SKM-1 treated with dmso at 0.1 percent for 144 hours (cell line): ENCODE measurements around the gene MAP4K1.

Source experiments
- DNase-seq: peaks from one replicate; lab custom pipeline; 2025; ENCODE audit not compliant: unreplicated experiment; lab: John Stamatoyannopoulos, UW

MAP4K1 gene

GRCh38 chr19:38617764-38618589 lies at the start of gene MAP4K1:
MAP4K1 (minus strand) TSS chr19:38617953; CDS start chr19:38617895, 58 bp downstream.
- peak; percentile 23 for DNase-seq

GRCh38 chr19:38666663-38667511 lies 49.1 kb upstream of the MAP4K1 start:
- DNase-seq, result no peak

- no peak for DNase-seq
These were observed 48.4 kb upstream of the MAP4K1 start for GRCh38 chr19:38665950-38666662.

- no peak for DNase-seq
These were observed 47.6 kb upstream of the MAP4K1 start for GRCh38 chr19:38665219-38665931.

GRCh38 chr19:38664503-38665211 lies 46.9 kb upstream of the MAP4K1 start:
- peak; percentile 90 for DNase-seq

- no peak for DNase-seq
These were observed 46.3 kb upstream of the MAP4K1 start for GRCh38 chr19:38663957-38664502.

- DNase-seq, result no peak
These were observed 45.5 kb upstream of the MAP4K1 start for GRCh38 chr19:38663156-38663651.

- DNase-seq, result no peak
These were observed 44.9 kb upstream of the MAP4K1 start for GRCh38 chr19:38662537-38663155.

GRCh38 chr19:38661996-38662395 lies 44.2 kb upstream of the MAP4K1 start:
- DNase-seq, result no peak

- DNase-seq, result no peak
These were observed 43.4 kb upstream of the MAP4K1 start for GRCh38 chr19:38661136-38661535.

GRCh38 chr19:38660724-38661123 lies 43.0 kb upstream of the MAP4K1 start:
- no peak for DNase-seq

GRCh38 chr19:38658462-38659306 lies 40.9 kb upstream of the MAP4K1 start:
- no peak for DNase-seq

- no peak for DNase-seq
These were observed 40.0 kb upstream of the MAP4K1 start for GRCh38 chr19:38657633-38658222.

GRCh38 chr19:38656171-38656981 lies 38.6 kb upstream of the MAP4K1 start:
- DNase-seq, result peak; percentile 36

GRCh38 chr19:38655148-38655824 lies 37.5 kb upstream of the MAP4K1 start:
- no peak for DNase-seq

- DNase-seq, result no peak
These were observed 36.9 kb upstream of the MAP4K1 start for GRCh38 chr19:38654628-38655055.
